Trophoblast cell (in vitro differentiated cells and primary cell): ENCODE results near the gene GPR156.

ENCODE experiments used
- DNase-seq, 2 donors: peaks; one replicate each; pipeline ENCODE4 v3.0.0-alpha.2; 2016
- H2AFZ ChIP-seq: 2 replicates; pipeline ENCODE4 v1.6.1; 2013; ENCODE audit warnings: low read length, moderate library complexity, mild to moderate bottlenecking; ENCODE audit not compliant: insufficient read depth, poor library complexity
- H2AK5ac ChIP-seq: 2 replicates; pipeline ENCODE4 v1.6.1; 2013; ENCODE audit warnings: mild to moderate bottlenecking, low read length
- H2BK120ac ChIP-seq: 2 replicates; pipeline ENCODE4 v1.6.1; 2013; ENCODE audit warnings: low read length, mild to moderate bottlenecking, moderate library complexity; ENCODE audit not compliant: insufficient read depth, poor library complexity
- H2BK12ac ChIP-seq: 2 replicates; pipeline ENCODE4 v1.6.1; 2013; ENCODE audit warnings: mild to moderate bottlenecking, low read length, moderate library complexity
- H2BK5ac ChIP-seq: 2 replicates; pipeline ENCODE4 v1.6.1; 2013; ENCODE audit warnings: low read length, low read depth, moderate library complexity, mild to moderate bottlenecking; ENCODE audit not compliant: poor library complexity
- H3K14ac ChIP-seq: 2 replicates; pipeline ENCODE4 v1.6.1; 2013; ENCODE audit warnings: mild to moderate bottlenecking, low read length
- H3K18ac ChIP-seq: 2 replicates; pipeline ENCODE4 v1.6.1; 2013; ENCODE audit warnings: mild to moderate bottlenecking, low read length
- H3K23ac ChIP-seq: 2 replicates; pipeline ENCODE4 v1.6.1; 2013; ENCODE audit warnings: low read length
- H3K27ac ChIP-seq: 2 replicates; pipeline ENCODE4 v1.5.1; 2013; ENCODE audit warnings: low read depth, mild to moderate bottlenecking, inconsistent platforms, low read length, moderate library complexity
- H3K27me3 ChIP-seq: 2 replicates; pipeline ENCODE4 v1.6.1; 2013; ENCODE audit warnings: inconsistent platforms, mild to moderate bottlenecking, low read length, moderate library complexity; ENCODE audit not compliant: insufficient read depth
- H3K36me3 ChIP-seq, 2 experiments: 1 replicate in 1 of 2; 2 replicates in 1 of 2; pipeline ENCODE4 v1.6.1; 2013; ENCODE audit warnings: low read length in 2 of 2, mild to moderate bottlenecking in 2 of 2, moderate library complexity in 1 of 2; ENCODE audit not compliant: insufficient read depth in 2 of 2, control insufficient read depth in 1 of 2
- H3K4ac ChIP-seq: 2 replicates; pipeline ENCODE4 v1.6.1; 2013; ENCODE audit warnings: low read depth, mild to moderate bottlenecking, low read length, moderate library complexity
- H3K4me1 ChIP-seq, 2 experiments: 1 replicate in 1 of 2; 2 replicates in 1 of 2; pipeline ENCODE4 v1.6.1; 2013; ENCODE audit warnings: low read length in 2 of 2, mild to moderate bottlenecking in 2 of 2, moderate library complexity in 1 of 2; ENCODE audit not compliant: insufficient read depth in 2 of 2, control insufficient read depth in 1 of 2
- H3K4me2 ChIP-seq: 2 replicates; pipeline ENCODE4 v1.6.1; 2013; ENCODE audit warnings: inconsistent platforms, mild to moderate bottlenecking, low read length, moderate library complexity
- H3K4me3 ChIP-seq: 2 replicates; pipeline ENCODE4 v1.5.1; 2013; ENCODE audit warnings: mild to moderate bottlenecking, low read depth, low read length, inconsistent platforms
- H3K79me1 ChIP-seq: one replicate; pipeline ENCODE4 v1.6.1; 2013; ENCODE audit warnings: low read length
- H3K79me2 ChIP-seq: 2 replicates; pipeline ENCODE4 v1.6.1; 2013; ENCODE audit warnings: low read length, mild to moderate bottlenecking; ENCODE audit not compliant: control insufficient read depth, insufficient read depth, poor library complexity
- H3K9ac ChIP-seq: 2 replicates; pipeline ENCODE4 v1.6.1; 2013; ENCODE audit warnings: mild to moderate bottlenecking, low read length
- H3K9me3 ChIP-seq: 2 replicates; pipeline ENCODE4 v1.6.1; 2013; ENCODE audit warnings: low read depth, mild to moderate bottlenecking, control low read depth, inconsistent platforms, low read length; ENCODE audit not compliant: insufficient read depth
- H4K12ac ChIP-seq: 2 replicates; pipeline ENCODE4 v1.6.1; 2013; ENCODE audit warnings: low read depth, mild to moderate bottlenecking, low read length, moderate library complexity
- H4K8ac ChIP-seq: 2 replicates; pipeline ENCODE4 v1.6.1; 2013; ENCODE audit warnings: low read depth, mild to moderate bottlenecking, low read length, moderate library complexity
- H4K91ac ChIP-seq: one replicate; pipeline ENCODE4 v1.6.1; 2013; ENCODE audit warnings: low read depth, mild to moderate bottlenecking, low read length, moderate library complexity
- WGBS: extraction: QIAGEN DNeasy Blood & Tissue Kit; methylation state at CpG from one replicate; pipeline ENCODE4 v1.1.7; 2013; ENCODE audit warnings: missing lambda C conversion rate; ENCODE audit not compliant: insufficient read length, insufficient coverage; ENCODE audit errors: extremely low coverage; 5-methylcytosine and 5-hydroxymethylcytosine counted together

Gene GPR156

DNA sequence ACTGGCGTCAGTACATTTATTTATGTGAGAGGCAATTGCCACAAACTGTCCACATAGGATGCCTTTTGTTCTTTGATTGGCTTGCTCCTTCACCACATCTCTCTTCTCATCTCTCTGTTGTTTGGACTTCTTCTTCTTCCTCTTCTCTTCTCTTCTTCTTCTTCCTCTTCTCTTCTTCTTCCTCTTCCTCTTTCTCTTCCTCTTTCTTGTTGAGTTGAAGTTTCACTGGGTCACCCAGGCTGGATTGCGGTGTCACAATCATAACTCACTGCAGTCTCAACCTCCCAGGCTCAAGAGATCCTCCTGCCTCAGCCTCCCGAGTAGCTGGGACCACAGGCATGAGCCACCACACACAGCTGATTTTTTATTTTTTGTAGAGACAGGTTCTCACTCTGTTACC is 123.1 kb downstream of the GPR156 start:
- no CpG with 5 or more reads among the region's 3 CpGs for WGBS
- no peak overlapping the region for H3K9ac ChIP-seq

DNA sequence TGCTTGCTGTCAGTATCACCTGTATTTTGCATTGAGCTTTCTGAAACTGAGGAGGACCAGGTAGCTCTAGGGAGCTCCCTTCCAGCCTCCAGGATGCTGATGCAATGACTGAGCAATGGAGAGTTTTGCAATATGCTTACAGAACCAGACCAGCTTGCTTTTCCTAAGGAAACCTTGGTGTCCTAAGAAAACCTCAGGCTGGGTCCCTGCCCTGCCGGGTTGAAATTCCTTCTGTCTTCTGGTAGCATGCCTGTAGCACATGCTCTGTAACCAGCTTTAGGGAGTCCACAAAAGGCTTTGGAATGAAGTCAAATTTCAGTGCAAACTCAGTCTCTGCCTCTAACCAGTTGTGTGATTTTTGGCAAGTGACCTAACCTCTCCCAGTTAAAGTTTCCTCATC is 125.0 kb downstream of the GPR156 start:
- Histone ChIP-seq H3K4me2 (no peak overlapping the region), H4K91ac (peak overlapping the region; percentile 60), H2AK5ac (no peak overlapping the region), H3K9ac (no peak overlapping the region), H2BK5ac (peak overlapping the region; percentile 88), H3K23ac (no peak overlapping the region), H3K14ac (no peak overlapping the region), H2AFZ (no peak overlapping the region), H3K4me1 (peaks cover 7 to 9% of the 10 kb centered on the region in 2 experiments), H3K4me3 (no peak overlapping the region), H3K79me1 (peaks cover 4% of the 10 kb centered on the region), H4K12ac (no peak overlapping the region), H3K9me3 (peaks cover 4% of the 10 kb centered on the region), H4K8ac (no peak overlapping the region), H3K27ac (peak overlapping the region; percentile 89), H3K4ac (no peak overlapping the region), H3K27me3 (no peaks in the 10 kb centered on the region), H2BK120ac (no peak overlapping the region), H2BK12ac (no peak overlapping the region), H3K36me3 (peaks cover 0 to 1% of the 10 kb centered on the region in 2 experiments), H3K18ac (no peak overlapping the region), H3K79me2 (no peaks in the 10 kb centered on the region)
- no CpG with 5 or more reads among the region's 1 CpG for WGBS
- peak; percentile 99 to 100 for DNase-seq

More for the DNA sequence above, 123.1 kb downstream of the GPR156 start:
- Histone ChIP-seq H3K4me1 (peaks cover 8 to 9% of the 10 kb centered on the region in 2 experiments), H2AFZ (no peak overlapping the region), H3K23ac (no peak overlapping the region), H2BK120ac (peak overlapping the region; percentile 43), H4K91ac (peak overlapping the region; percentile 46), H3K4me2 (no peak overlapping the region), H4K12ac (no peak overlapping the region), H3K4me3 (no peak overlapping the region), H3K14ac (no peak overlapping the region), H3K36me3 (no peaks in the 10 kb centered on the region), H3K9me3 (no peaks in the 10 kb centered on the region), H3K18ac (no peak overlapping the region), H3K79me2 (no peaks in the 10 kb centered on the region), H3K27me3 (no peaks in the 10 kb centered on the region), H3K4ac (no peak overlapping the region), H3K27ac (no peak overlapping the region), H4K8ac (no peak overlapping the region), H3K79me1 (peaks cover 4% of the 10 kb centered on the region), H2BK5ac (no peak overlapping the region), H2AK5ac (no peak overlapping the region), H2BK12ac (no peak overlapping the region)
- DNase-seq, result no peak

DNA sequence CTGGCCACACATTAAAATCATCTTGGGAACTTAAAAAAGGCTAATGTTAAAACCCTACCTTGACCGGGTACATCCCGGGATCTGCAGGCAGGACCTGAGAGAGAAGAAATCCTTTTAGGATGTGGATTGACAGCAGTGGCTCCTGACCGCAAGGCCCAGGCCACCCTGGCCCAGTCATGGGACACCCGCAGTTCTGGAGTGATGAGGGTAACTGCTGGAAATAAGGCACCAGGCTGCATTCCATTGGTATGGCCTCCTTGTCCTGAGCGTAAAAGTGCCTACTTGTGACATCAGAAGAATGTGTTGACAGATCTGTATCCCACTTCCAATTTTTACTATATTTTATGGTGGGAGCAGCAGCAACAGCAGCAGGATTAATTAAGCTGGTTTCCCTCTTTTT is 127.3 kb downstream of the GPR156 start:
- no CpG with 5 or more reads among the region's 5 CpGs for WGBS

DNA sequence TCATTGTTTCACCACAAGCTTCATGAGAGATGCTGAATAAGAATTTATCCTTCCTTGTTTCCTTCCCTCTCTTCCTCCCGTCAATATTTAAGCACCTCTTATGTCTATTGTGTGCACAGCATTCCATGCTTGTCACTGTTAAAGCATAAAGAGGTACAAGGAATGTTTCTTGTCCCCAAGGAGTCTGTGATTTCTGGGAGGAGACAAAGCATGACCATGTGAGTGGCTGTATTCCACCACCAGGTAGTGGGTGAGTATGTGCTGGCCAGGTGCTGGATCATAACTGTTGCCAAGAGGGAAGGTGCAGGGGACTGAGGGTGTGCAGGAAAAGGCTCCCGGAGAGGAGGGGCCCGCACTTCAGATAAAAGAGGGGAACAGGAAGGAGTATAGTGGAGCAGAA is 127.9 kb downstream of the GPR156 start:
- Histone ChIP-seq H4K12ac (no peak overlapping the region), H3K14ac (peak overlapping the region; percentile 4), H3K79me1 (peaks cover 7% of the 10 kb centered on the region), H3K4me3 (no peak overlapping the region), H2BK5ac (peak overlapping the region; percentile 45), H3K79me2 (peaks cover 2% of the 10 kb centered on the region), H3K9ac (no peak overlapping the region), H4K91ac (peak overlapping the region; percentile 63), H3K4me1 (peaks cover 12% of the 10 kb centered on the region in 2 experiments), H4K8ac (peak overlapping the region; percentile 22), H2BK120ac (peak overlapping the region; percentile 4), H3K4me2 (no peak overlapping the region), H3K27me3 (no peaks in the 10 kb centered on the region), H3K27ac (peak overlapping the region; percentile 31), H3K36me3 (peaks cover 0 to 3% of the 10 kb centered on the region in 2 experiments), H3K23ac (no peak overlapping the region), H3K9me3 (peaks cover 10% of the 10 kb centered on the region), H2BK12ac (peak overlapping the region; percentile 42), H3K4ac (peak overlapping the region; percentile 27), H3K18ac (no peak overlapping the region), H2AK5ac (no peak overlapping the region), H2AFZ (no peak overlapping the region)
- no peak for DNase-seq
- no CpG with 5 or more reads among the region's 3 CpGs for WGBS

More for the DNA sequence above, 127.3 kb downstream of the GPR156 start:
- no peak overlapping the region for H3K23ac ChIP-seq
- no peak overlapping the region for H3K14ac ChIP-seq
- H3K27me3 ChIP-seq, result no peaks in the 10 kb centered on the region
- no peak overlapping the region for H3K4ac ChIP-seq
- no peak overlapping the region for H3K9ac ChIP-seq
- H3K79me2 ChIP-seq, result peaks cover 2% of the 10 kb centered on the region
- H3K4me2 ChIP-seq, result no peak overlapping the region
- peaks cover 0 to 3% of the 10 kb centered on the region in 2 experiments for H3K36me3 ChIP-seq
- H3K18ac ChIP-seq, result no peak overlapping the region
- peak overlapping the region; percentile 63 for H4K91ac ChIP-seq
- H2BK12ac ChIP-seq, result no peak overlapping the region
- peak overlapping the region; percentile 4 for H2BK120ac ChIP-seq
- peaks cover 10% of the 10 kb centered on the region for H3K9me3 ChIP-seq
- no peak overlapping the region for H2AFZ ChIP-seq
- H2BK5ac ChIP-seq, result no peak overlapping the region
- H2AK5ac ChIP-seq, result no peak overlapping the region
- peaks cover 12% of the 10 kb centered on the region in 2 experiments for H3K4me1 ChIP-seq
- H4K12ac ChIP-seq, result no peak overlapping the region
- H3K4me3 ChIP-seq, result no peak overlapping the region
- peak; percentile 96 for DNase-seq
- H3K79me1 ChIP-seq, result peaks cover 7% of the 10 kb centered on the region
- no peak overlapping the region for H4K8ac ChIP-seq
- H3K27ac ChIP-seq, result no peak overlapping the region
